Lung (tissue), 12 donors: ENCODE results near the gene ZBTB34. TPM values are rescaled to one million over a fixed set of nuclear protein-coding genes. Genes with fewer than 3 reads are reported as not detected.

ENCODE experiments used
- ATAC-seq: fragments of 200-7000 bp; cut with Tn5 transposase; one replicate; pipeline ENCODE4 v1.9.1; 2020; ENCODE audit warnings: moderate number of reproducible peaks; ENCODE audit not compliant: insufficient read depth, low FRiP score
- DNase-seq, 3 donors: peaks; one replicate each; pipeline ENCODE4 v3.0.0-alpha.2; 2013 to 2017
- H3K27ac ChIP-seq, 2 donors: one replicate each; pipeline ENCODE4 v1.5.1; 2013; ENCODE audit warnings: mild to moderate bottlenecking in 2 of 2, moderate library complexity in 2 of 2, control low read depth in 1 of 2, inconsistent platforms in 1 of 2, low read depth in 1 of 2, low read length in 1 of 2
- H3K27me3 ChIP-seq, 3 donors: one replicate each; pipeline ENCODE4 v1.5.1; 2013; ENCODE audit warnings: low read length in 2 of 3; ENCODE audit not compliant: control insufficient read depth in 3 of 3, insufficient read depth in 3 of 3
- H3K36me3 ChIP-seq, 4 donors: one replicate each; pipeline ENCODE4 v1.5.1; 2013; ENCODE audit warnings: low read length in 4 of 4, mild to moderate bottlenecking in 1 of 4, moderate library complexity in 1 of 4; ENCODE audit not compliant: control insufficient read depth in 4 of 4, insufficient read depth in 4 of 4
- H3K4me1 ChIP-seq, 5 donors: one replicate each; pipeline ENCODE4 v1.5.1; 2013; ENCODE audit warnings: low read length in 5 of 5, mild to moderate bottlenecking in 2 of 5, moderate library complexity in 1 of 5; ENCODE audit not compliant: control insufficient read depth in 5 of 5, insufficient read depth in 5 of 5
- H3K4me3 ChIP-seq: one replicate; pipeline ENCODE4 v1.5.1; 2013; ENCODE audit warnings: mild to moderate bottlenecking, control low read depth, moderate library complexity
- H3K9ac ChIP-seq, 2 donors: one replicate each; pipeline ENCODE4 v1.5.1; 2013; ENCODE audit warnings: low read length in 2 of 2, control low read depth in 1 of 2; ENCODE audit not compliant: insufficient read depth in 1 of 2
- H3K9me3 ChIP-seq, 4 donors: one replicate each; pipeline ENCODE4 v1.5.1; 2013; ENCODE audit warnings: low read length in 3 of 4, mild to moderate bottlenecking in 1 of 4, moderate library complexity in 1 of 4; ENCODE audit not compliant: control insufficient read depth in 4 of 4, insufficient read depth in 3 of 4
- WGBS, 2 donors: extraction: QIAGEN DNeasy Blood & Tissue Kit; methylation state at CpG; one replicate each; pipeline ENCODE4 v1.1.7; 2013; 5-methylcytosine and 5-hydroxymethylcytosine counted together
- polyA plus RNA-seq, 2 donors: library from polyadenylated mRNA; stranded (reverse); fragments of 200-250 nt; gene quantifications; one replicate each; pipeline ENCODE4 v1.2.1, GENCODE V29; 2013
- total RNA-seq, 2 donors: library from RNA; depleted of rRNA in 1 of 2; stranded (reverse); fragments of >200 nt in 1 of 2; gene quantifications; one replicate each; pipeline ENCODE4 v1.2.1, GENCODE V29; 2014 to 2021
- TF ChIP-seq, protein P1 (sequence below): IDR thresholded peaks from 2 replicates; pipeline ENCODE4 v1.5.1; 2012; ENCODE audit warnings: mild to moderate bottlenecking; ENCODE audit errors: control extremely low read depth, extremely low read depth
- donor health status: control.
- donor health status: control.
- donor health status: Bipolar disorder and iron deficiency.
- donor health status: healthy.
- donor health status: DM: yes; HTN: yes; CAD: no.

The ZBTB34 gene
- total and polyA plus RNA-seq, 4 donors = 3.2 to 35.6 (median 7.7) TPM

- TF ChIP-seq, protein P1, sequence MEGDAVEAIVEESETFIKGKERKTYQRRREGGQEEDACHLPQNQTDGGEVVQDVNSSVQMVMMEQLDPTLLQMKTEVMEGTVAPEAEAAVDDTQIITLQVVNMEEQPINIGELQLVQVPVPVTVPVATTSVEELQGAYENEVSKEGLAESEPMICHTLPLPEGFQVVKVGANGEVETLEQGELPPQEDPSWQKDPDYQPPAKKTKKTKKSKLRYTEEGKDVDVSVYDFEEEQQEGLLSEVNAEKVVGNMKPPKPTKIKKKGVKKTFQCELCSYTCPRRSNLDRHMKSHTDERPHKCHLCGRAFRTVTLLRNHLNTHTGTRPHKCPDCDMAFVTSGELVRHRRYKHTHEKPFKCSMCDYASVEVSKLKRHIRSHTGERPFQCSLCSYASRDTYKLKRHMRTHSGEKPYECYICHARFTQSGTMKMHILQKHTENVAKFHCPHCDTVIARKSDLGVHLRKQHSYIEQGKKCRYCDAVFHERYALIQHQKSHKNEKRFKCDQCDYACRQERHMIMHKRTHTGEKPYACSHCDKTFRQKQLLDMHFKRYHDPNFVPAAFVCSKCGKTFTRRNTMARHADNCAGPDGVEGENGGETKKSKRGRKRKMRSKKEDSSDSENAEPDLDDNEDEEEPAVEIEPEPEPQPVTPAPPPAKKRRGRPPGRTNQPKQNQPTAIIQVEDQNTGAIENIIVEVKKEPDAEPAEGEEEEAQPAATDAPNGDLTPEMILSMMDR = no peak
- Histone ChIP-seq H3K4me1 (peaks cover 5 to 29% (median 19%) of the 10 kb centered on the region in 5 donors), H3K36me3 (peaks cover 4 to 21% (median 13%) of the 10 kb centered on the region in 4 donors), H3K9me3 (no peaks in the 10 kb centered on the region), H3K27me3 (no peaks in the 10 kb centered on the region), H3K4me3 (no peak overlapping the region), H3K9ac (no peak overlapping the region), H3K27ac (no peak overlapping the region)
- 80 to 81% methylated on average over 2 of the region's 2 CpGs for WGBS, 2 donors
- no peak for DNase-seq
- ATAC-seq = no peak
Observed at GRCh38 chr9:126864771-126865170, 4.3 kb downstream of the ZBTB34 start.

DNA sequence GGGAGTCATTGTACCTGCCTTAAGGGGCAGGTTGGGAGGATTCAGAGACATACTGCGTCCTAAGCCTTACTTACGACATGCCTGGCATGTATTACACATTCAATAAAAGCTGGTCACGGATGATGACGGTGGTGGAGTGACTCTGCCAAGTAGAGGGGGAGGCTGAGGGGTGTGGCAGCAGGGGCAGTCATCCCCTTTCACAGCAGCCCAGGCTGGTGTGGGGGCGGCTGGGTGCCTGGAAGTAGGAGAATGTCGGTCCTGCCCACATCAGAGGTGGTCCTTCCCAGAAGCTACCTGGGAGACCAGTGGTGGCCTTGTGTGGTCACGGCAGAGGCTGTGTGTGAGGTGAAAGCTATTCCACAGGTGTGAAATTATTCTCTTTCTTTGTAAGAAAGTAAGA lies 8.9 kb downstream of the ZBTB34 start:
- no peak for DNase-seq
- TF ChIP-seq, protein P1 = no peak

DNA sequence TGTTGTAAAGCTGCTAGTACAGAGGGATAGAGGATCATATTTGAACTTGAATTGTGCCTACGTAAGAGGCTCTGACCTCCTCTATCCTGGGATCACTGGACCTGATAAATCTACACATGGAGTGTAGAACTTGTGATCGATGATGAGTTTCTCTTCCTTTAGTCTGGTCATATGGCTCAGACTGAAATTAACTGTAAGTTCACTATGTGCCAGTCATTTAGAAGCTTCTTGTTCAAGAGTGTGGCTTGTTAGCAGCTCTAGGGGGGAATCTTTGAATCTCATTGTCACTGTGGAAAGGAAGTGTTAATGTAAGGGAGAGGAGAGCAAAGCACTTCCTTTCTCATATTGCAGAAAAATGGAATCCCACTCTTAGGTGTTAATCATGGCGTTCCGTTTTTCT lies 12.1 kb downstream of the ZBTB34 start:
- Histone ChIP-seq H3K9ac (no peak overlapping the region), H3K36me3 (peaks cover 0 to 11% (median 8%) of the 10 kb centered on the region in 4 donors), H3K9me3 (no peaks in the 10 kb centered on the region), H3K4me1 (peaks cover 4 to 9% (median 5%) of the 10 kb centered on the region in 5 donors), H3K4me3 (no peak overlapping the region), H3K27ac (no peak overlapping the region), H3K27me3 (no peaks in the 10 kb centered on the region)
- DNase-seq (no peak), ATAC-seq (no peak)
- TF ChIP-seq, protein P1 = no peak
- WGBS, 2 donors = 64 to 77% methylated on average over 4 of the region's 4 CpGs

More for the DNA sequence above, 8.9 kb downstream of the ZBTB34 start:
- Histone ChIP-seq H3K9ac (no peak overlapping the region), H3K27ac (no peak overlapping the region), H3K36me3 (peaks cover 4 to 23% (median 14%) of the 10 kb centered on the region in 4 donors), H3K27me3 (no peaks in the 10 kb centered on the region), H3K9me3 (no peaks in the 10 kb centered on the region), H3K4me1 (peaks cover 3 to 9% (median 5%) of the 10 kb centered on the region in 5 donors), H3K4me3 (no peak overlapping the region)
- 87 to 88% methylated on average over 7 of the region's 7 CpGs for WGBS, 2 donors
- no peak for ATAC-seq
